Measurements from ENCODE around the gene CLEC18A. TPM values are rescaled to one million over a fixed set of nuclear protein-coding genes. Genes with fewer than 3 reads are reported as not detected.
"Not testable (repeated sequence)": the region's sequence is repeated elsewhere in the genome, so short reads cannot be mapped to it uniquely, and the experiment has no call there.

The CLEC18A gene
- polyA plus RNA-seq, 3 donors = 0.67 to 1.1 (median 0.89) TPM

DNA sequence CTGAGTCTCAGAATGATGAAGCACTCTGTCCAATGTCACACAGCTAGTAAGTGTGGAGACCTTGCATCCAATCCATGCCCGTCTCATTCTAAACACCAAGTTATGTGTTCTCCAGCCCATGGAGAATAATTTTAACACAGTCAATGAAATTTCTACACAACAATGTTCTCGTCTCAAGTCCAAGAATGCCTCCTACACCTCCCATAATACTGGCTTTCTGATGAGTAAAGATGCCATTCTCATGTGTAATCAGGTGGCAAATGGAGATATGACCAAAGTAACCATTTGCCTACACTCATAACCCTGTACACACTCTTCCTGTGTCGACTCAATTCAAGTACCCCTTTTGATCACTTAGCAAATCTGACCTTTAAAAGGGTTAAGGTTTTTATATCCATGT, 46.8 kb downstream of the CLEC18A start:
- 66 to 93% (median 84%) methylated on average over 3 of the region's 3 CpGs for WGBS, 3 donors

GRCh38 chr16:69999801-70000200, 48.7 kb downstream of the CLEC18A start:
- H3K27ac ChIP-seq (ENCODE audit: low read depth, low read length) = not testable (repeated sequence)
- 86 to 91% (median 88%) methylated on average over 9 of the region's 9 CpGs for WGBS, 3 donors

More for the DNA sequence above, 46.8 kb downstream of the CLEC18A start:
- H3K27ac ChIP-seq (ENCODE audit: low read depth, low read length) = not testable (repeated sequence)

DNA sequence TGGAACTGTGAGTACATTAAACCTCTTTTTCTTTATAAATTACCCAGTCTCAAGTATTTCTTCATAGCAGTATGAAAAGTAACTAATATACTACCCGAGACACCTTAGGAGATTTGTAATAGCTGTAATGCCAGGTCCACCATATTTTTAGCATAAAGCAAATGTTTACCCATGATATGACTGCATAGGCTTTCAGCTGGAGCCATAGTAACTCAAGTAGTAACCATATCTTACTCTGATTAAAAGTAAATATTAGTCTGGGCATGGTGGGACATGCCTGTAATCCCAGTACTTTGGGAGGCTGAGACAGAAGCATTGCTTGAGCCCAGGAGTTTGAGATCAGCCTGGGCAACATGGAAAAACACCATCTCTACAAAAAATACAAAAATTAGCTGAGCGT, 52.4 kb downstream of the CLEC18A start:
- whole genome bisulfite sequencing, 3 donors = 71 to 99% (median 89%) methylated on average over 2 of the region's 2 CpGs

DNA sequence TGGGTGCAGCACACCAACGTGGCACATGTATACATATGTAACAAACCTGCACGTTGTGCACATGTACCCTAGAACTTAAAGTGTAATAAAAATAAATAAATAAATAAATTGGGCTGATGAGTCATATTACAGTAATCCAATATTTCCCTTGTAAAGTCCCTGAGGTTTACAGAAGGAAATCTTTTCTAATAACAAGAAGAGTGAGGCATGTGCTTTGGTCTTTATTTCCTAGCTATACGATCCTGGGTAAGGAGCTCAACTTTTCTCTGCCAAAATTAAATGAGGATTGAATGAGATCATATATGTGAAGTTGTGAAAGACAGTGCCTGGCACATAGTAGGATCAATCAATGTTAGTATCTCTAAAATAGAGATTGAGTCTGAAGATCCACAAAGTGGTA, 57.5 kb downstream of the CLEC18A start:
- WGBS, 3 donors = 92 to 96% (median 94%) methylated on average over 3 of the region's 3 CpGs
- H3K27ac ChIP-seq (ENCODE audit: low read depth, low read length) = not testable (repeated sequence)

More for the DNA sequence above, 52.4 kb downstream of the CLEC18A start:
- not testable (repeated sequence) for H3K27ac ChIP-seq (ENCODE audit: low read depth, low read length)

DNA sequence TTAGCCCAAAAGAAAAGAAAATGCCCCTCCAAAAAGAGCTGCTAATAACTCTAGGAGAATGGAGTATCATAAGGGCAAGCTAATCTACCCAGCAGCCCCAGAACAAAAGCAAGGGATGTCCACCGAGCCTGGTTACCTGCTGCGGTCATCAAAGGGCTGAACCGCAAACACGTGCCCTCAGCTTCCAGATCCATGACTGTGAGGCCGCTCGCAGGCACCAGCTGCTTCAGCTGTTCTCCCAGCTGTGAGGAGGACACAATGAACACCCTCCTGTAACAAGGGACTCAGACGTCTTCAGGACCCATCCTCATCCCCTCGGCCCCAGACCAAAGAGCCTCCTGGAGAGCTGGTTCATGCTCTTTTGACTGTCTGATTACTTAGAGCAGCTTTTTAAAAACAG, 59.5 kb downstream of the CLEC18A start:
- not testable (repeated sequence) for H3K27ac ChIP-seq (ENCODE audit: low read depth, low read length)
- 93 to 97% (median 95%) methylated on average over 8 of the region's 8 CpGs for WGBS, 3 donors

DNA sequence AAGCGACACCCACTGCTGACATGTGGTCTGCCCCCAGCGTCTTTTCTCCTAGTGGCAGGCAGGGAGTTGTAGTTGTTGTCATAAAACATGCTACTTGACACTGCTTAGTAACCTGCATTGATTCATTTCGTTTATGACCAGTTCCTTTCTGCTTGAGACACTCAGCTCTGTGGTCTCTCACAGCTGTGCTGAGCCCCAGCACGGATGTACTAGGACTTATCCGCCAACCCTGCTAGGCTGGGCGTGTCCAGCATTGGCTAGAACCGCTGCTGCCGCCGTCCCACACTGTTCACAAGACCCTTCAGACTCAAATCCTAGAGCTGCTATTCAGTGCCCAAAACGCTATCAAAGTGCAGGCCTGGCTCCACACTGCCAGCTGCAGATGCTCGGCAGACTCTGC, 60.0 kb downstream of the CLEC18A start:
- H3K27ac ChIP-seq (ENCODE audit: low read depth, low read length) = not testable (repeated sequence)
- WGBS, 3 donors = 79 to 86% (median 85%) methylated on average over 9 to 10 of the region's 11 CpGs

GRCh38 chr16:70012354-70012753, 61.2 kb downstream of the CLEC18A start:
- H3K27ac ChIP-seq (ENCODE audit: low read depth, low read length) = not testable (repeated sequence)
- WGBS, 3 donors = 93 to 95% (median 95%) methylated on average over 11 of the region's 11 CpGs

GRCh38 chr16:70012951-70013350, 61.8 kb downstream of the CLEC18A start:
- 87 to 92% (median 90%) methylated on average over 11 of the region's 11 CpGs for WGBS, 3 donors
- H3K27ac ChIP-seq (ENCODE audit: low read depth, low read length) = not testable (repeated sequence)

Other genes starting within 250 kb of the CLEC18A start
- gene NQO1, start 224.8 kb upstream of the CLEC18A start, polyA plus RNA-seq = 10 to 100 TPM in 2 of 3 donors, 1 to 10 TPM in 1; 7.0 to 91.6 (median 69.2) TPM
- gene NOB1, start 196.4 kb upstream of the CLEC18A start, polyA plus RNA-seq = 100 to 1,000 TPM in 1 of 3 donors, 10 to 100 TPM in 2; 38.5 to 116 (median 59.3) TPM
- 10 to 100 TPM; 18.9 to 25.1 (median 19.6) TPM for gene WWP2, start 189.0 kb upstream of the CLEC18A start, polyA plus RNA-seq
- gene PDPR, start 163.0 kb downstream of the CLEC18A start, polyA plus RNA-seq = 10 to 100 TPM in 1 of 3 donors, 1 to 10 TPM in 2; 4.7 to 10.7 (median 5.4) TPM
- under 1 TPM in 2 of 3 donors, not detected in 1; 0.01 to 0.10 TPM for gene CLEC18C, start 222.5 kb downstream of the CLEC18A start, polyA plus RNA-seq